Activated T-helper 1 cell treated with anti-CD3 and anti-CD28 coated beads, Interleukin-12 subunit alpha, Interleukin-12 subunit beta, Interleukin-2, Interleukin-4 antibody, amounts not matched to agents 30 ng/mL and 10 ng/mL and 1 ng/mL, durations not matched to agents 14 hours and 24 hours and 36 hours (primary cell): ENCODE results near the gene NUDT6. TPM values are rescaled to one million over a fixed set of nuclear protein-coding genes. Genes with fewer than 3 reads are reported as not detected.
A peak's percentile ranks its signal among the peaks of the same experiment; 100 is the strongest.

ENCODE experiments used
- DNase-seq: peaks from one replicate; pipeline ENCODE4 v3.0.0; 2021; ENCODE audit warnings: low spot score
- H3K27ac Mint-ChIP-seq: one replicate; pipeline ENCODE4 v1.8.0; 2021; ENCODE audit warnings: mild to moderate bottlenecking, mixed read lengths
- H3K27me3 Mint-ChIP-seq: one replicate; pipeline ENCODE4 v1.8.0; 2022; ENCODE audit warnings: mild to moderate bottlenecking, moderate library complexity, mixed read lengths; ENCODE audit not compliant: insufficient read depth
- H3K36me3 Mint-ChIP-seq: one replicate; pipeline ENCODE4 v1.8.0; 2021; ENCODE audit warnings: low read depth, mixed read lengths
- H3K4me1 Mint-ChIP-seq: one replicate; pipeline ENCODE4 v1.8.0; 2021; ENCODE audit warnings: low read depth, mixed read lengths
- H3K4me3 Mint-ChIP-seq: one replicate; pipeline ENCODE4 v1.8.0; 2021; ENCODE audit warnings: mild to moderate bottlenecking, moderate library complexity, mixed read lengths
- H3K9me3 Mint-ChIP-seq: one replicate; pipeline ENCODE4 v1.8.0; 2021; ENCODE audit warnings: mixed read lengths
- intact Hi-C: fragments of 100-400 bp; cut with micrococcal nuclease; formaldehyde crosslinking; loops from one replicate; pipeline ENCODE4 v1.15.1; 2024
- total RNA-seq: library from RNA; stranded (reverse); gene quantifications from 2 replicates; pipeline ENCODE4 v1.2.3, GENCODE V29; 2022

Gene NUDT6
- total RNA-seq, result 7.9 and 8.2 TPM in 2 replicates

- no peaks in the 10 kb centered on the region for H3K27me3 Mint-ChIP-seq
- intact Hi-C loops, result loop anchor here (1.0 to 10.0 kb wide), 12 partner anchors 108 to 1097 kb away; partner anchors contain the start of genes BLTP1, IL2 and SPRY1
- DNase-seq, result peak; percentile 38
- H3K9me3 Mint-ChIP-seq, result no peaks in the 10 kb centered on the region
- peaks cover 16% of the 10 kb centered on the region for H3K4me1 Mint-ChIP-seq
- H3K4me3 Mint-ChIP-seq, result no peak within 1 kb of the TSS
- H3K36me3 Mint-ChIP-seq, result no peaks in the 10 kb centered on the region
- peak within 1 kb of the TSS; percentile 96 for H3K27ac Mint-ChIP-seq
Measured at GRCh38 chr4:122921971-122922876, at the start of gene NUDT6. Gene NUDT6 (minus strand): TSS chr4:122922597. CDS start chr4:122922572, 25 bp downstream.

DNA sequence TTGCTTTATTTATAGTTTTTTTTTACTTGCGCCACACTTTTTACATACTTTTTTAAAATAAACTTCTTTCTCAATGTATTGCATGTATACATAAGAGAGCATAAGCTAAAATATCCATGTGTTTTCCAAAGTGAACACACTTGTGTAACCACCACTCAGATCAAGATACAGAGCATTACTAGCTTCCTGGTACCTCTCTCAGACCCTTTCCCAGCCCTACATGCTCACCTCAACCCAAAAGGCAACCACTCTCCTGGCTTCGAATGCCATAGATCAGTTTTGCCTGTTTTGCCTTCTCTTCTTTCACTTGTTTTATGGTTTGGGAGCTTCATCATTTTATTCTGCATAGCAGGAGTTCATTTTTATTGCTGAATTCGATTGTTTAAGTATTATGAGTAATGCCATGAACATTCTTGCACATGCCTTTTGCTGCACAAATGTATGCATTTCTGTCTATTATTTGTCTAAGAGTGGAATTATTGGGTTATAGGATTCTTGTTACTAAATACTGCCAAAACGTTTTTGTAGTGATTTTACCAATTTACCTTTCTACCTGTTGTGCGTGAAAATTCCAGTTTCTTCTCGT is 45.9 kb upstream of the NUDT6 start:
- Mint-ChIP-seq H3K27me3 (no peaks in the 10 kb centered on the region), H3K4me3 (no peak overlapping the region), H3K4me1 (peaks cover 7% of the 10 kb centered on the region), H3K27ac (no peak overlapping the region), H3K36me3 (peaks cover 7% of the 10 kb centered on the region), H3K9me3 (no peaks in the 10 kb centered on the region)
- intact Hi-C loops, result no loop called here
- no peak for DNase-seq

DNA sequence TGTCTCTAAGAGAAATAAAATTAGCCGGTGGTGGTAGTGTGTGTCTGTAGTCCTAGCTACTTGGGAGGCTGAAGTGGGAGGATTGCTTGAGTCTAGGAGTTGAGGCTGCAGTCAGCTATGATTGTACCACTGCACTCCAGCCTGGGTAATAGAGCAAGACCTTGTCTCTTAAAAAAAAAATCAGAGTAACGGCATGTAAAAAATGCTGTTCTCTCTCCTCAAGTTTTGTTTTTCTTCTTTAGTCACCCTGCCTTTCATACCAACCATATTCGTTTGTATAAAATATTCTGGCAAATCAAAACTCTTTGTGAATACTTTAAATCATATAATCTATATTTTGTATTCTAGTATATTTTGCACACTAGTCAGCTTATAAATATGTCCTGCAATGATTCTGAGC is 44.8 kb upstream of the NUDT6 start:
- intact Hi-C loops, result no loop called here
- Mint-ChIP-seq H3K4me3 (no peak overlapping the region), H3K9me3 (no peaks in the 10 kb centered on the region), H3K36me3 (peaks cover 14% of the 10 kb centered on the region), H3K4me1 (peaks cover 18% of the 10 kb centered on the region), H3K27ac (no peak overlapping the region), H3K27me3 (no peaks in the 10 kb centered on the region)
- DNase-seq, result no peak

DNA sequence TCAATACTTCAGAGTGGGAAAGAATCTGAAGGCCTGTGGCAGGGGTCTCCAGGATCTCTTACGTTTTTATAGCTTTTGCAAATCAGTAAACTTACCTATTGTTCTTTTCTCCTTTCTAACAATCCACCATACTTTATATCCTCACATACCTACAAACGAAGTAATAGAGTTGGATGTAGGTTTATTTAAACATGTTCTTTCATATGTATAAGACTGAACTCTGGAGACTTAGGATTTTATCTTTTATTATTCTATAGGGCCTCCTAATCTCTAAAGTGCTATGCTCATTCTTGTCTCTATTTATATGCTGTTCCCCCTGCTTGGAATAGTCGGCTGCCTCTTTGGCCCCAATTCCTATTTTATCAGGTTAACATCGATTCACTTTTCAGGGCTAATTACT is 43.8 kb upstream of the NUDT6 start:
- H3K27ac Mint-ChIP-seq, result no peak overlapping the region
- peaks cover 14% of the 10 kb centered on the region for H3K36me3 Mint-ChIP-seq
- DNase-seq, result no peak
- intact Hi-C loops, result no loop called here
- H3K27me3 Mint-ChIP-seq, result no peaks in the 10 kb centered on the region
- H3K4me1 Mint-ChIP-seq, result peaks cover 19% of the 10 kb centered on the region
- H3K4me3 Mint-ChIP-seq, result no peak overlapping the region
- no peaks in the 10 kb centered on the region for H3K9me3 Mint-ChIP-seq

DNA sequence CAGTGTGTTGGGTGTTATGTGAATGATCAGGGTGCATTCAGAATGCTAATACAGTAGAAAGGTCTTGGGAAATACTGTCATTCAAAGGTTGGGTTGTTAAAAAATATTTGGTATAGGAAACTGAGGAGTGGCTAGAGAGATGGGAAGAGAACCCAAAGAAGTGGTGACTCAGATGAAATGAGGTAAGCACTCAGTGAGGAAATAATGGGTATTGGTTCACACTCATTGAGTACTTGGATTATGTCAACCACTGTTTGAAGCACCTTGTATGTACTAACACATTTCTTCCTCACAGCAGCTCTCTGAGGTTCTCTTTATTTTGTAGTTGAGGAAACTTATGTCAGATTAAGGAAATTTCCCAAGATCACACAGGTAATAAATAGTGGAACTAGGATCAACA is 40.8 kb upstream of the NUDT6 start:
- no peaks in the 10 kb centered on the region for H3K9me3 Mint-ChIP-seq
- peaks cover 21% of the 10 kb centered on the region for H3K36me3 Mint-ChIP-seq
- peaks cover 19% of the 10 kb centered on the region for H3K4me1 Mint-ChIP-seq
- DNase-seq, result no peak
- H3K4me3 Mint-ChIP-seq, result no peak overlapping the region
- no peak overlapping the region for H3K27ac Mint-ChIP-seq
- H3K27me3 Mint-ChIP-seq, result no peaks in the 10 kb centered on the region
- intact Hi-C loops, result no loop called here

- no peaks in the 10 kb centered on the region for H3K27me3 Mint-ChIP-seq
- no peak overlapping the region for H3K27ac Mint-ChIP-seq
- DNase-seq, result no peak
- peaks cover 21% of the 10 kb centered on the region for H3K36me3 Mint-ChIP-seq
- H3K4me3 Mint-ChIP-seq, result no peak overlapping the region
- intact Hi-C loops, result no loop called here
- H3K9me3 Mint-ChIP-seq, result no peaks in the 10 kb centered on the region
- peaks cover 25% of the 10 kb centered on the region for H3K4me1 Mint-ChIP-seq
Measured at GRCh38 chr4:122960611-122961000, 38.2 kb upstream of the NUDT6 start.

DNA sequence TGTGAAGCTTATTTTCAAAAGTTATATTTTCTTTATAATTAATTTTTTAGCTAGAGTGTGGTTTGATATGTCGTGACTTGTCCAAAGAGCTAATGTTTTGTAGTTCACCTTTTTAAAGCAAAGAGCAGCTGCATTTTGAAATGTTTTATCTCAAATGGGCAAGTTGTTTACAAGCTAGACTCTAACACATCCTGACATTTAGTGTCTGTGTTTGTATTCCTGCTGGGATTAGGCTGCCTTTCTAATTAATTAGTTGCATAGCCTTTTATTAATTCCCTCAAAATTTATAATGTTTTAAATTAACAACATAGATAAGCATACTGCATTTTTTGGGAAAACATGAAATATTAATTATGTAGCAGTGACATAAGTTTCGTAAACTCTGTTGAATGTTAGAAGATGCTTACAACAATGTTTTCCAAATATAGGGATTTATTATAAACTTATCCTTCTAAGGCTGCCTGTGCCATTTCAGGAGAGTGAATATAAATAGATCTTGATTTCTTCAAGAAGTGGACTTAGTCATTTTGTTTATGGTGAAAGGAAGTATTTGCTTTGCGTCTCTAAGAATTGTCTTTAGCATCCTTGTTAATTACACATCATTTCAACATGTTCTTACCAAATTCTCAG is 37.7 kb upstream of the NUDT6 start:
- H3K36me3 Mint-ChIP-seq, result peaks cover 19% of the 10 kb centered on the region
- peaks cover 26% of the 10 kb centered on the region for H3K4me1 Mint-ChIP-seq
- no peaks in the 10 kb centered on the region for H3K9me3 Mint-ChIP-seq
- DNase-seq, result no peak
- no peak overlapping the region for H3K4me3 Mint-ChIP-seq
- no peak overlapping the region for H3K27ac Mint-ChIP-seq
- intact Hi-C loops, result no loop called here
- no peaks in the 10 kb centered on the region for H3K27me3 Mint-ChIP-seq

GRCh38 chr4:122959441-122959840 is 37.0 kb upstream of the NUDT6 start:
- Mint-ChIP-seq H3K36me3 (peaks cover 23% of the 10 kb centered on the region), H3K4me3 (no peak overlapping the region), H3K27me3 (no peaks in the 10 kb centered on the region), H3K9me3 (no peaks in the 10 kb centered on the region), H3K4me1 (peaks cover 26% of the 10 kb centered on the region), H3K27ac (no peak overlapping the region)
- no peak for DNase-seq
- intact Hi-C loops, result no loop called here

DNA sequence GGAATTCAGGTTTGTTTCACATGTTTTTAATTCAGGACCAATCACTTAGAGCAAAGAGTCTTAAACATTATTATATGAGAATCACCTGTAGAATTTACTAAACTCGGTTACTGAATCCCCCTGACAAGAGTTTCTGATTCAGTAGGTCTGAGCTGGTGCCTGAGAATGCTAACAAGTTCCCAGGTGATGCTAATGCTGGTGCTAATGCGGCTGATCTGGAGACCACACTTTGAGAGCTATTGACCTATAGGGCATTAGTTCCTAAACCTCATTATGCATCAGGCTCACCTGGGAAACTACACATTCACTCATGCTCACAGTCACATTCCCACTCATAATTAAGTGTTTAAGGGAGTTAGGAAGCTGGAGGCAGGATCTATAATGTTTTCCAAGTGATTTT is 36.1 kb upstream of the NUDT6 start:
- intact Hi-C loops, result no loop called here
- Mint-ChIP-seq H3K27me3 (no peaks in the 10 kb centered on the region), H3K4me3 (no peak overlapping the region), H3K36me3 (peaks cover 29% of the 10 kb centered on the region), H3K27ac (no peak overlapping the region), H3K9me3 (no peaks in the 10 kb centered on the region), H3K4me1 (peaks cover 21% of the 10 kb centered on the region)
- no peak for DNase-seq

- H3K9me3 Mint-ChIP-seq, result no peaks in the 10 kb centered on the region
- H3K27me3 Mint-ChIP-seq, result no peaks in the 10 kb centered on the region
- no peak for DNase-seq
- peaks cover 7% of the 10 kb centered on the region for H3K4me1 Mint-ChIP-seq
- no peak overlapping the region for H3K4me3 Mint-ChIP-seq
- peaks cover 40% of the 10 kb centered on the region for H3K36me3 Mint-ChIP-seq
- H3K27ac Mint-ChIP-seq, result no peak overlapping the region
- intact Hi-C loops, result no loop called here
Measured at GRCh38 chr4:122953924-122954323, 31.5 kb upstream of the NUDT6 start.

GRCh38 chr4:122952028-122952427 is 29.6 kb upstream of the NUDT6 start:
- H3K27ac Mint-ChIP-seq, result no peak overlapping the region

GRCh38 chr4:122948671-122949070 is 26.3 kb upstream of the NUDT6 start:
- Mint-ChIP-seq H3K27ac (no peak overlapping the region), H3K4me3 (no peak overlapping the region), H3K36me3 (peaks cover 45% of the 10 kb centered on the region), H3K27me3 (no peaks in the 10 kb centered on the region), H3K9me3 (no peaks in the 10 kb centered on the region), H3K4me1 (no peaks in the 10 kb centered on the region)
- intact Hi-C loops, result no loop called here
- DNase-seq, result no peak

More at GRCh38 chr4:122952028-122952427, 29.6 kb upstream of the NUDT6 start:
- Mint-ChIP-seq H3K9me3 (no peaks in the 10 kb centered on the region), H3K4me3 (no peak overlapping the region), H3K4me1 (peaks cover 7% of the 10 kb centered on the region), H3K27me3 (no peaks in the 10 kb centered on the region), H3K36me3 (peaks cover 45% of the 10 kb centered on the region)
- intact Hi-C loops, result no loop called here
- no peak for DNase-seq

GRCh38 chr4:122946142-122946541 is 23.7 kb upstream of the NUDT6 start:
- H3K9me3 Mint-ChIP-seq, result no peaks in the 10 kb centered on the region
- DNase-seq, result no peak
- no peaks in the 10 kb centered on the region for H3K4me1 Mint-ChIP-seq
- intact Hi-C loops, result no loop called here
- H3K4me3 Mint-ChIP-seq, result no peak overlapping the region
- H3K36me3 Mint-ChIP-seq, result peaks cover 42% of the 10 kb centered on the region
- no peak overlapping the region for H3K27ac Mint-ChIP-seq
- no peaks in the 10 kb centered on the region for H3K27me3 Mint-ChIP-seq
